K562 (cell line): ENCODE results near the gene FPGS. TPM values are rescaled to one million over a fixed set of nuclear protein-coding genes. Genes with fewer than 3 reads are reported as not detected.

Experiments
- ATF1 ChIP-seq, 2 experiments: fragments of 450-650 bp in 1 of 2; IDR thresholded peaks; 2 replicates each; pipeline ENCODE4 v1.6.1; 2016; ENCODE audit warnings: missing compliant biosample characterization in 1 of 2, missing genetic modification characterization in 1 of 2
- ATF7 ChIP-seq: fragments of 450-650 bp; IDR thresholded peaks from 2 replicates; pipeline ENCODE4 v1.7.1; 2014; ENCODE audit warnings: mild to moderate bottlenecking, moderate library complexity
- HNRNPH1 ChIP-seq: fragments of 200-400 bp; formaldehyde crosslinking; optimal IDR thresholded peaks from 2 replicates; pipeline ENCODE3; 2017; ENCODE audit warnings: low read depth, mild to moderate bottlenecking, low read length, moderate library complexity
- KDM4B ChIP-seq, 2 experiments: fragments of 450-650 bp in 1 of 2; sonication (generic) in 1 of 2; IDR thresholded peaks; 2 replicates each; pipeline ENCODE4 v1.6.1; 2016 to 2017; ENCODE audit warnings: borderline replicate concordance in 2 of 2, antibody characterized with exemption in 1 of 2, low read depth in 1 of 2, mild to moderate bottlenecking in 1 of 2
- KLF1 ChIP-seq: fragments of 450-650 bp; IDR thresholded peaks from 2 replicates; pipeline ENCODE4 v1.6.1; 2016; ENCODE audit warnings: missing genetic modification characterization, missing compliant biosample characterization
- KLF13 ChIP-seq: fragments of 450-650 bp; IDR thresholded peaks from 2 replicates; pipeline ENCODE4 v1.6.1; 2016; ENCODE audit warnings: missing genetic modification characterization, low read depth, mild to moderate bottlenecking, missing compliant biosample characterization, moderate library complexity, borderline replicate concordance
- MCM2 ChIP-seq: fragments of 450-650 bp; IDR thresholded peaks from 2 replicates; pipeline ENCODE4 v1.6.1; 2017; ENCODE audit warnings: low read depth, mild to moderate bottlenecking
- MNT ChIP-seq, 2 experiments: fragments of 450-650 bp; conservative IDR thresholded peaks; 2 replicates each; pipeline ENCODE4 v1.6.1; 2017; ENCODE audit warnings: mild to moderate bottlenecking in 2 of 2, moderate library complexity in 2 of 2
- NBN ChIP-seq: fragments of 450-650 bp; IDR thresholded peaks from 2 replicates; pipeline ENCODE4 v1.6.1; 2016; ENCODE audit warnings: low read depth, mild to moderate bottlenecking
- OTX1 ChIP-seq: fragments of 450-650 bp; formaldehyde crosslinking; IDR thresholded peaks from 2 replicates; pipeline ENCODE4 v1.4.0; 2022; ENCODE audit warnings: mild to moderate bottlenecking
- PBX2 ChIP-seq, 2 experiments: IDR thresholded peaks in 1 of 2; conservative IDR thresholded peaks in 1 of 2; 2 replicates each; pipeline ENCODE4 v1.6.1; 2016; ENCODE audit warnings: low read depth in 2 of 2, mild to moderate bottlenecking in 1 of 2, missing compliant biosample characterization in 1 of 2, missing genetic modification characterization in 1 of 2, moderate library complexity in 1 of 2
- POLR2B ChIP-seq: fragments of 450-650 bp; IDR thresholded peaks from 2 replicates; pipeline ENCODE4 v1.6.1; 2018; ENCODE audit warnings: low read depth; ENCODE audit not compliant: partially characterized antibody
- POLR2G ChIP-seq: fragments of 200-400 bp; formaldehyde crosslinking; IDR thresholded peaks from 2 replicates; pipeline ENCODE4 v1.6.1; 2017; ENCODE audit warnings: low read depth, mild to moderate bottlenecking, antibody characterized with exemption, low read length, moderate library complexity
- PTBP1 ChIP-seq: fragments of 200-400 bp; formaldehyde crosslinking; IDR thresholded peaks from 2 replicates; pipeline ENCODE4 v1.6.1; 2017; ENCODE audit warnings: low read depth, low read length
- RBFOX2 ChIP-seq: fragments of 200-400 bp; formaldehyde crosslinking; IDR thresholded peaks from 2 replicates; pipeline ENCODE4 v1.6.1; 2017; ENCODE audit warnings: low read depth, mild to moderate bottlenecking, low read length, moderate library complexity
- ZNF143 ChIP-seq: sonication (generic); formaldehyde crosslinking; IDR thresholded peaks from 2 replicates; pipeline ENCODE4 v1.9.0; 2022; ENCODE audit warnings: mild to moderate bottlenecking, missing genetic modification reagents
- ZNF174 ChIP-seq: fragments of 250-450 bp; sonication (Bioruptor Pico); IDR thresholded peaks from 2 replicates; pipeline ENCODE4 v1.4.0; 2020; ENCODE audit warnings: mild to moderate bottlenecking
- ZNF224 ChIP-seq: sonication (generic); formaldehyde crosslinking; IDR thresholded peaks from 2 replicates; pipeline ENCODE4 v1.8.0; 2022; ENCODE audit warnings: mild to moderate bottlenecking, missing genetic modification reagents
- ZNF316 ChIP-seq: fragments of 450-650 bp; IDR thresholded peaks from 2 replicates; pipeline ENCODE4 v1.6.1; 2016
- ZNF41 ChIP-seq: fragments of 250-450 bp; sonication (Bioruptor Pico); conservative IDR thresholded peaks from 2 replicates; pipeline ENCODE4 v1.4.0; 2020; ENCODE audit warnings: mild to moderate bottlenecking
- ZNF766 ChIP-seq: fragments of 200-800 bp; sonication (Bioruptor generic); conservative IDR thresholded peaks from 2 replicates; pipeline ENCODE4 v1.6.1; 2016; ENCODE audit warnings: missing genetic modification characterization, missing compliant biosample characterization
- polyA plus RNA-seq, 8 experiments: library from polyadenylated mRNA; depleted of rRNA in 4 of 8; stranded (reverse) in 5 of 8; unstranded in 3 of 8; fragments of >200 nt; fragmentation: Nextera tagmentation in 2 of 8; fragmentation: Illumina TruSeq in 1 of 8; extraction: Ambion mirVana in 2 of 8; extraction: Trizol in 1 of 8; gene quantifications; 2 replicates each; pipeline versions ENCODE4 v1.2.1 to v1.2.3, GENCODE V29; 2011 to 2014; ENCODE audit warnings: inconsistent platforms in 1 of 8, missing spikeins in 1 of 8
- total RNA-seq, 7 experiments: library from RNA; depleted of rRNA in 6 of 7; stranded (reverse); fragments of >200 nt in 6 of 7; fragmentation: Illumina TruSeq in 2 of 7; extraction: Trizol in 2 of 7; gene quantifications; 2 replicates each; pipeline versions ENCODE4 v1.2.1 to v1.2.3, GENCODE V29; 2011 to 2021; ENCODE audit warnings: low replicate concordance in 1 of 7
- TF ChIP-seq, protein P1 (sequence below): IDR thresholded peaks from 2 replicates; pipeline ENCODE4 v1.6.1; 2011; ENCODE audit not compliant: insufficient read length; ENCODE audit errors: extremely low read depth

Gene FPGS
- total and polyA plus RNA-seq, 9 of the 15 experiments (the other 6 are each of a cell fraction or from before 2014, with no cell fraction given): 0.84 to 86.4 (median 59.2) TPM

- TF ChIP-seq ATF1 (CRISPR knock-in tag; IDR thresholded peaks at IDR 0.05) (no peak), ATF1 (tag; IDR thresholded peaks at IDR 0.05) (peak; percentile 62), POLR2G (peak; percentile 89), HNRNPH1 (no peak), ZNF143 (CRISPR knock-in tag) (peak; percentile 83), RBFOX2 (peak; percentile 84), ZNF766 (CRISPR knock-in tag) (0 out of 2 replicates have a peak, but pooled peaks have one; percentile 30), POLR2B (peak; percentile 19), MNT (conservative IDR thresholded peaks at IDR 0.05) (peak; percentile 82 to 89), ZNF41 (no peak), KLF13 (tag) (peak; percentile 39; the same call in 1 of the 2 replicates), ATF7 (peak; percentile 49; the same call in 1 of the 2 replicates), NBN (peak; percentile 81; the same call in 1 of the 2 replicates), KLF1 (tag) (peak; percentile 44; the same call in 1 of the 2 replicates), MCM2 (no peak), ZNF316 (0 out of 2 replicates have a peak, but pooled peaks have one; percentile 6), OTX1 (0 out of 2 replicates have a peak, but pooled peaks have one; percentile 27), PBX2 (CRISPR knock-in tag; IDR thresholded peaks at IDR 0.05; ENCODE audit: low read depth) (no peak), PBX2 (tag; conservative IDR thresholded peaks at IDR 0.05; ENCODE audit: low read depth) (0 out of 2 replicates have a peak, but pooled peaks have one; percentile 54), ZNF224 (CRISPR knock-in tag) (no peak), PTBP1 (no peak), KDM4B (IDR thresholded peaks at IDR 0.05; ENCODE audit: borderline replicate concordance in 2 of 2, low read depth in 1 of 2) (0 out of 4 replicates have a peak, but pooled peaks of 1 of the 2 experiments have one; percentile 48), ZNF174 (CRISPR knock-in tag) (no peak)
- TF ChIP-seq, protein P1, sequence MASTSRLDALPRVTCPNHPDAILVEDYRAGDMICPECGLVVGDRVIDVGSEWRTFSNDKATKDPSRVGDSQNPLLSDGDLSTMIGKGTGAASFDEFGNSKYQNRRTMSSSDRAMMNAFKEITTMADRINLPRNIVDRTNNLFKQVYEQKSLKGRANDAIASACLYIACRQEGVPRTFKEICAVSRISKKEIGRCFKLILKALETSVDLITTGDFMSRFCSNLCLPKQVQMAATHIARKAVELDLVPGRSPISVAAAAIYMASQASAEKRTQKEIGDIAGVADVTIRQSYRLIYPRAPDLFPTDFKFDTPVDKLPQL: no peak
Observed at GRCh38 chr9:127785933-127786772, 16.5 kb upstream of the FPGS start, which contains the start of gene CDK9 (continued).
